Cardiac fibroblast (primary cell): ENCODE data around the gene TMC3.

Experiments used
- DNase-seq, 2 donors: peaks; one replicate each; pipeline versions ENCODE4 v3.0.0 to v3.0.0-alpha.2; 2010; ENCODE audit warnings: low read depth in 2 of 2
- H3K4me3 ChIP-seq, 2 donors: replicated peaks in 1 of 2; 1 replicate in 1 of 2; 2 replicates in 1 of 2; pipeline ENCODE4 v1.5.1; 2011; ENCODE audit warnings: low read depth in 2 of 2, low read length in 2 of 2, mild to moderate bottlenecking in 2 of 2, moderate library complexity in 1 of 2
- TF ChIP-seq, protein P1 (sequence below): IDR thresholded peaks from one replicate; pipeline ENCODE4 v1.5.1; 2011; ENCODE audit warnings: low read depth, mild to moderate bottlenecking, low read length, inconsistent platforms

TMC3 gene

GRCh38 chr15:81286621-81287121 lies 87.3 kb downstream of the TMC3 start:
- no peak overlapping the region for H3K4me3 ChIP-seq
- DNase-seq, result no peak
- TF ChIP-seq, protein P1, sequence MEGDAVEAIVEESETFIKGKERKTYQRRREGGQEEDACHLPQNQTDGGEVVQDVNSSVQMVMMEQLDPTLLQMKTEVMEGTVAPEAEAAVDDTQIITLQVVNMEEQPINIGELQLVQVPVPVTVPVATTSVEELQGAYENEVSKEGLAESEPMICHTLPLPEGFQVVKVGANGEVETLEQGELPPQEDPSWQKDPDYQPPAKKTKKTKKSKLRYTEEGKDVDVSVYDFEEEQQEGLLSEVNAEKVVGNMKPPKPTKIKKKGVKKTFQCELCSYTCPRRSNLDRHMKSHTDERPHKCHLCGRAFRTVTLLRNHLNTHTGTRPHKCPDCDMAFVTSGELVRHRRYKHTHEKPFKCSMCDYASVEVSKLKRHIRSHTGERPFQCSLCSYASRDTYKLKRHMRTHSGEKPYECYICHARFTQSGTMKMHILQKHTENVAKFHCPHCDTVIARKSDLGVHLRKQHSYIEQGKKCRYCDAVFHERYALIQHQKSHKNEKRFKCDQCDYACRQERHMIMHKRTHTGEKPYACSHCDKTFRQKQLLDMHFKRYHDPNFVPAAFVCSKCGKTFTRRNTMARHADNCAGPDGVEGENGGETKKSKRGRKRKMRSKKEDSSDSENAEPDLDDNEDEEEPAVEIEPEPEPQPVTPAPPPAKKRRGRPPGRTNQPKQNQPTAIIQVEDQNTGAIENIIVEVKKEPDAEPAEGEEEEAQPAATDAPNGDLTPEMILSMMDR, result no peak

- H3K4me3 ChIP-seq, result no peak overlapping the region
- TF ChIP-seq, protein P1, result no peak
- no peak for DNase-seq
These were observed 88.6 kb downstream of the TMC3 start for GRCh38 chr15:81285461-81285860.

DNA sequence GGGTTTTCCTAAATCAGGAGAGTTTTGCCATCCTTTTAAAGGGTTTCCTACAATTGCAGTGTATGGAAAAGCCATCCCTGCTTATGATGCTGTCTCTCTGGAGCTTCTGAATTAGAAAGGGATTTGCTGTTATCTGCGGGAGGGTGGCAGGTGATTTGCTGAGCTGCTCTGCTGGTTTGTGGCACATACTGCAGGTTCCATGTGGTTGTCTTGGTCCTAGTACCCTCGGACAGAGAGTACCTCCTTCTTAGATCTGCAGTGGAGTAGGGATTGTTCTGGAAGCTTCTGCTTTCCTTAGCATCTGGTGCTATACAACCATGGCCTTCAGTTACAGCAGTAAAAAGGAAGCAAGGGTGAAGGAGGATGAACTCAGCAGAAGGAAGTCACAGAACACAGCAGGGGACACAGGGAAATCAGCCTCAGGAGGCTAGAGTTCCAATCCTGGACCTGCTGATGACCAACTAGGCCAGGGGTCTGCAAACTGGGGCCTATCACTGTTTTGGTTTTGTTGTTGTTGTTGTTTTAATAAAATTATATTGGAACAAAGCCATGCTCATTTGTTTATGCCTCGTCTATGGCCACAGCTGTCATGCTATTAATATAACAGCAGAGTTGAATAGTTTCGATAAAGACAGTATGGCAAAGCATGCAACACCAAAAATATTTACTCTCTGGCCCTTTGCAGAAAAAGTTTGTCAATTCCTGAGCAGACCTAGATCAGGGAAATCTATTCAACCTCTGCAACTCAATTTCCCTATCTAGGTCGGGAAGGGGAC lies 89.6 kb downstream of the TMC3 start:
- DNase-seq, result no peak
- TF ChIP-seq, protein P1, result no peak
- H3K4me3 ChIP-seq, result no peak overlapping the region

- TF ChIP-seq, protein P1, result no peak
- DNase-seq, result no peak
- H3K4me3 ChIP-seq, result no peak overlapping the region
These were observed 91.1 kb downstream of the TMC3 start for GRCh38 chr15:81282911-81283310.

- H3K4me3 ChIP-seq, result no peak overlapping the region
- TF ChIP-seq, protein P1, result no peak
- no peak for DNase-seq
These were observed 91.5 kb downstream of the TMC3 start for GRCh38 chr15:81282606-81282895.

DNA sequence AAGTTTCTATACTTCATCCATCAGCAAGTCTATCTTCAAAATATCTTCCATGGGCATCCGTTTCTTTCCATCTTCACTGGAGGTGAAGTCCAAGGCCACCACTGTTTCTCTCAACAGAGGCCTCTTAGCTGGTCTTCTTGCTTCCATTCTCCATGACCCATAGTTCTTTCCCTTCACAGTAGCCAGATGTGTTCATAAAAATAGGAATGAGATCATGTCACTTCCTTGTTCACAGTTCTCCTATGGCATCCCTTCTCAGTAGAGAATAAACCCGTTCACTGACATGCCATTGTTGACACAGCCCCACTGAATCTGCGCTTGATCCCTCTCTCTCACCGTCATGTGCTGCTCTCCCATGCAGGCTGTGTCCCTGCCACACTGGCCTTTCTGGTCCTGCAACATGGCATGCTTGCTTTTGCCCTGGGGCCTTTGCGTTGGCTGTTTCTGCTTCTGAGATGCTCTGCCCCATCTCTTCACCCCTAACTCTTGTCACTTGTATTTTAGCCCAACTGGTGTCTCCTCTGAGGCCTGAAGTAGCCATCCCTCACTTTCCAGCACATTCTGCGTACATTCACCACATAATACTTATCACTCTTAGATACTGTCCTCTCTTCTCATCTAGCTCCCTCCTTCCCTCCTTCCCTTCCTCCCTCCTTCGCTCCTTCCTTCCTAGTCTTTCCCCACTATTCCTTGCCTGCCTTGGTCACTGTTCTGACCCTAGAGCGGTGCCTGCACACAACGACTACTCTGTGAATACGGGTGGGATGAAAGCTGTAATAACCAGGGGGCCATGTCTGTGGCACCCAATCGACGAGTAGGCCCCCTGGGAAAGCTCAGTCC lies 92.0 kb downstream of the TMC3 start:
- no peak overlapping the region for H3K4me3 ChIP-seq
- no peak for DNase-seq
- TF ChIP-seq, protein P1, result no peak
